DMS53 treated with DMSO at 0.1 percent for 48 hours (cell line): ENCODE measurements around the gene TNFRSF4.

Experiments
- DNase-seq: peaks from one replicate; lab custom pipeline; 2025; ENCODE audit not compliant: unreplicated experiment; lab: John Stamatoyannopoulos, UW

TNFRSF4 gene

GRCh38 chr1:1183221-1183747, 30.7 kb downstream of the TNFRSF4 start:
- DNase-seq, result no peak

- no peak for DNase-seq
Measured at GRCh38 chr1:1182491-1183220, 31.3 kb downstream of the TNFRSF4 start.

- DNase-seq, result no peak
Measured at GRCh38 chr1:1181938-1182410, 32.0 kb downstream of the TNFRSF4 start.

- DNase-seq, result no peak
Measured at GRCh38 chr1:1181129-1181937, 32.6 kb downstream of the TNFRSF4 start.

GRCh38 chr1:1179983-1180861, 33.7 kb downstream of the TNFRSF4 start:
- DNase-seq, result no peak

GRCh38 chr1:1179346-1179982, 34.5 kb downstream of the TNFRSF4 start:
- DNase-seq, result no peak

- DNase-seq, result no peak
Measured at GRCh38 chr1:1178794-1179331, 35.1 kb downstream of the TNFRSF4 start.

- DNase-seq, result no peak
Measured at GRCh38 chr1:1177452-1178206, 36.3 kb downstream of the TNFRSF4 start.

GRCh38 chr1:1176931-1177330, 37.0 kb downstream of the TNFRSF4 start:
- DNase-seq, result no peak

- DNase-seq, result peak; percentile 50
Measured at GRCh38 chr1:1176063-1176761, 37.7 kb downstream of the TNFRSF4 start.

- DNase-seq, result peak; percentile 56
Measured at GRCh38 chr1:1175221-1176062, 38.5 kb downstream of the TNFRSF4 start.

- DNase-seq, result no peak
Measured at GRCh38 chr1:1173793-1174415, 40.0 kb downstream of the TNFRSF4 start, which contains the start of gene TTLL10. Gene TTLL10 (plus strand): TSS chr1:1173880. CDS start chr1:1179216, 5,336 bp downstream.

- DNase-seq, result no peak
Measured at GRCh38 chr1:1173061-1173792, 40.7 kb downstream of the TNFRSF4 start.

GRCh38 chr1:1171546-1172340, 42.2 kb downstream of the TNFRSF4 start:
- DNase-seq, result no peak

GRCh38 chr1:1171161-1171545, 42.8 kb downstream of the TNFRSF4 start:
- no peak for DNase-seq
